GM19452 (cell line): ENCODE measurements around the gene BRD3OS.

Source experiments
- ATAC-seq: cut with Tn5 transposase; IDR thresholded peaks from one replicate; pipeline ENCODE4 v1.9.1; 2021; ENCODE audit not compliant: unreplicated experiment

BRD3OS gene

DNA sequence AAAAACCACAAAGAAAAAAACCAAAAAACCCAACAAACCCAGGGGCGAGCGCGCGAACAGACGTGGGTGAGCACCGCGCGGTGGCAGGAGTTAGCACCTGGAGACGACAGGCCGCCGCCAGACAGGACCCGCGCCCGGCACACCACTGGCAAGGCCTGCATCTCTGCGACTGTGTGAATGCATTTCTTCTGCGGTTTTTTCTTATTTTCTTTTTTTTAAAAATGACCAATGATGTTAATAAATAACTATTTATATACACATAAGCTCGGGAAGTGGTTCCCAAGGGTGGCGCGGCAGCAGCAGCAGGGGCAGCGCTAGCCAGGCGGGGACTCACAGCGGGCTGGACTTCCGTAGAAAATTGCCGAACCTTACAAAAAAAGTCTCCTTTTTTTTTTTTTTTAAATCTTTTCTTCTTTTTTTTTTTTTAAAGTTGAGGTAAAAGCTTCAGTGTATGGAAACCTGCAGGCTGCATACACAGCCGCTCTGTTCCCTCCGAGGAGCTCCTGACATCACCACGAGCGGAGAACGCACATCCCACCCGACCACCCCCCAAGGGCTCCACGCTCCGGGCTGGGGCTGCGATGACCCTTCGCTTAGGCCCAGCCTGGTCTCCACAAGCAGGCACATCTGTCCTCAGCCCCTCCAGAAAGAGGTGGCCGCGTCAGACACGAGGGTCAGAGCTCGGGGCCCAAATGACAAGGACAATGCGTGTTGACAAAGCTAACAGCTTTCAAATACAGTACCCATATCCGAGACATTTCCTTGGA lies 7.4 kb downstream of the BRD3OS start:
- ATAC-seq, result no peak

DNA sequence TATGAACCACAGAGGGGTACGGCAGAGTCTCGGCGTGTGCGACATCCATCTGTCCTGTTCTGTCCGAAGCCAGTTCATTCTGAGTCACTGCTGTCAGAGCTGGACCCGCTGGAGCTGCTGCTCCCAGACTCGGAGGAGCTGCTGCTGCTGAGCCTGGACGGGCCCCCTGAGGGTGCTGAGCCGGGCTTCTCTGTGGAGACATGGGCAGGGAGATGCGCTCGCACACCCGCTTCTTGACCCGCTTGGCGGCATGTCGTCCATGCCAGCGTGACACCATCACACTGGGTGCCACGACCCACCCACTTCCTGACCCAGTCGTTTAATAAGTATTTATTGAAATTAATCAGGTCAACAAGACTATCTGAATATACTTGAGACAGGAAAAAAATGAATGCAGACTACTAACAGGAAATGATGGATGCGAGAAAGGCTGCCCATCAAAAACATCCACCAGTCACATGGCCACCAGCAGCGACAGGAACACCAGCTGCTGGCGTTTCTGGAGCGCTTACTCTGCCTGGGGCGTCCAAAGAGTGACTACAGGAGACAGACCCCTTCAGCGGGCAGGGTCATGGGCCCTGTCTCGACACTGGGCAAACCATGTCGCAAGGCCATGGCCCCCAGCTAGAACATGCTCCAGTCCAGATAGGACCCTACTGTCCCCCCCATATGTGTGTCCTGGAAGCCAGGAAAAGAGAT lies 8.4 kb downstream of the BRD3OS start:
- ATAC-seq, result no peak

DNA sequence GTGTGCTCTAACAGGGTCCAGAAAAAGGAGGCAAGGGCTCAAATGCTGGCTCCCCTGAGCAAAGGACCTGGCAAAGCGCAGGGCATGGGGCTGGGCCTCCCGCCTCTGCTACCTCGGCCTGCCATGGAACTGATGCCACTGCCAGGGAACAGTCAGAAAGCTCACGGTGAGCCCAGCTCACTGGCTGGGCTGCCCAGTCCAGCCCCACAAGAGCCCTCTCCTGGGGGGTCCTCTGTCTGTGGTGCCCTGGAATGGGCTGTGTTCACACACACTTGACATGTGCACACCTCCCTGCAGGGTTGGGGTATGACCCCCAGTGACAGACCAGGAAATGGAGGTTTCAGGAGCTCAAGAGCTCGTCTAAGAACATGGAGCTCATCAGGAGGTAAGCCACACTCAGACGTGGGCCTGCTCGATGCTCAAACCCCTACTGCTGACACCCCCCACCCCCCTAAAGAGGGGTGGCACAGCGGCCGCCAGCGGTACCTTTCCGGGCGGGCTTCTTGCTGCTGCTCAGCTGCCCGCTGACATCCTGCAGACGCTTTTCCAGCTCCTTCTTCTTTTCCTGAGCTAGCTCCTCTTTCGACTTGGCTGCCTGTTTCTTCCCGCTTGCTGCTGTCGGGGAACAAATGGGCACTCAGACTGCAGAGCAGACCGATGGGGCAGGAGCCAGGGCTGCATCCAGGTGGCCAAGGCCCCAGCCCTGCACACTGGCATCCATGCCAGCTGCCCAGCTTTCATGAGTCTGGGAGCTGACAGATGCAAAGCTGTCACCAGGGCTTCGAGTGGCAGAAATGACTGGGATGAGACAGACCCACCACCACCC lies 9.1 kb downstream of the BRD3OS start:
- ATAC-seq, result no peak

DNA sequence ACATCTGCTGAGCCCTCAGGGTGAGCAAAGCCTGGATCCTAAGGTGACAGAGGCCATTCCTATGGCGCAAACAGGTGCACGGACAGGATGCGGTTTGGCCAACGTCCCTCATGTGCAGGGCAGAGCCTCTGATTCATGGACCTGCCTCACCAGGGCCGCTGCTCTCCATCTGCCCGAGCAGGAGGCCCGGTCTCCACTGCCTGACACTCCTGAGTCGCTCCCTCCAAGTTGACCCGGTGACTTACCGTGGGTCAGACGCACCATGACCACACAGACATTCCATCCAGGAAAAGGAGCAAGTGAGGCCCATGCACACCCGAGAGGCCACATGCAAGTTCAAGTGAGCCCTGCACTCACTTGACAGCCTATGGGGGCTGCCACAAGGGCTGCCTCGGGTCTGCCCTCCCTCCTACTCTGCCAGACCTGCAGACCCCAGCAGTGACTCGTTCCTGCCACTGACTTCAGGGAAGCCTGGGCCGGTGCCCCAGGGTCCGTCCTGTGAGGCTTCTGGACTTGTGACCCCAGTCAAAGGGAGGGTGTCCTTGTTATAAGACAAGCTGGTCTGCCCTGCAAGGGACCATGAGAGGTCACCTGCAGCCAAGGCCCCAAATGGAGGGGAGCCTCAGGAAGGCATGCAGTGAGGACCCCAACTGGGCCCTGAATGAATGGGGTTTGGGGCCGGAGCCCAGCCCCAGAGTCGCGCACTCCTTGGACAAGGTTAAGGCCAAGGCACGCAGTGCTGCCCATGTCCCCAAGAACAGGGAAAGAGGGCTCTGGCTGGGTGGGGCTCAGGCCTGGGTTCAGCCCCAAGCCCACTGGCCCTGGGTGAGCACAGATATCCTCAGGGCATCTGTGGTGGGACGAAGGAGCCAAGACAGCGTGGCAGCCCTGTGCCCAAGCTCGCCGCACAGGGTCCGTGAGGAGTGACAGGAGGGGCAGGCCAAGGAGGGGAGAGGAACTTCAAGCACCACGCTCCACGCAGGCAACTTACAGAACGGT lies 10.1 kb downstream of the BRD3OS start:
- no peak for ATAC-seq

DNA sequence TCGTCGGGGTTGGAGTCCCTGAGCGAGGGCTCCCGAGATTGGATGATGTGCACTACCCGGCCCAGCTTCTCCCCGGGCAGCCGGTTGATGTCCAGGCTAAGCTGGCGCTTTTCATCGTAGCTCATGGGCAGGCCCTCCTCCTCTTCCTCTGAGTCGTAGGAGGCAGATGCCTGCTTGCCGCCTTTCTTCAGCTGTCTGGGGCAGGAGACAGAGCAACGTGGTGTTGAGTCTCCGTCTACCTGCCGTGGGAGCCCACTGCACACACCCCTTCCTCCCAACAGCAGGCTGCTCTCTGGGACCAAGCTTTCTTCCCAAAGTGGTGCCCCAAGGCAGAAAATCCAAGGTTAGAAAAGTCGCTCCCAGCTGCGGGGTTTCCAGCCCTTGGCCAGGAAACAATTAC lies 10.8 kb downstream of the BRD3OS start:
- ATAC-seq, result no peak

DNA sequence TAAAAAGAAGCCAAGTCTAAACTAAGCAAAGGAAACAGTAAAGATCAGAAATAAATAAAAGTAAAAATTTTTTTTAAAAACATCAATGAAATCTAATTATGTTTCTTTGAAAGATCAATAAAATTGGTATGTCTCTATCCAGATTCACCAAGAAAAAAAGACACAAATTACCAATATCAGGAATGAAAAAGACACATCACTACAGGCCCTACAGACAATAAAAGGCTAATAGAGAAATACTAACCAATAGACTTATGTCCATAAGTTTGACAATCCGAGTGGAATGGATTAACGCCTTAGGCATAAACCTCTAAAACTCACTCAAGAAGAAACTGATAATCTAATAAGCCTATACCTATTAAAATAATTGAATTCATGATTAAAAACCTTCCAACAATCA lies 12.4 kb downstream of the BRD3OS start:
- ATAC-seq, result no peak

DNA sequence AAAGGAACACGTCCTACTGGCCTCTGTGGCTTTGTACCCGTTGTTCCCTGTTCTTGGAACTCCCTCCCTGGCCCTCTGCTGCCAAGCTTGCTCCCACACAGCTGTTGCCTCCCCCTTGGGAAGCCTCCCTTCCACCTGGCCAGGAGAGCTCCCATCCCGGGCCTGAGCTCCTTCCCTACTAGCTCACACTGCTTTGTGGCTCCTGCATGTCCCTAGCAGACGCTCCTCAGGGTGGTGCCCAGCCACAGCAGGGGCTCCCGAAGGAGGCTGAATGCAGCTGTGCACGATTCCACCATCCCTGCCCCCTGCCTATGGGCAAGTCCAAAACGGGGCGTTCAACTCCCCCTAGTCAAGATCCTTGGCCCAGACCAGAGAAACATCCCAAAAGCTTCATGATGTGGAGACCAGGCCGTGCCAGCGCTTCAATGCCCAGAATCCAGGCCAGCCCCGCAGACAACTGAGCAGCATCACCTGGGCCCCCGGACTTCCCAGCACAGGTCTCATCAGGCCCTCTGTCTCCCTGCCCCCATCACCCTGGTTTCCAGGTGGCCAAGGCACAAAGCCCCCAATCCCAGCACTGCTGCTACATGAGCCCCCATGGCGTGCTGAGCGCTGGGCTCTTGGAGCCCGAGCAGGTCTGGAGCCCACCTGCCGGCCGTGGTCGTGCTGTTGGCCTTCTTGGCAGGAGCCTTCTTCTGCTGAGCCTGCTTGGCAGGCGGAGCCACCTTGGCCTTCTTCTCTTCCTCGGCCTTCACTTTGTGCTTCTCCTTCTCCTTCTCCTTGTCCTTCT lies 14.3 kb downstream of the BRD3OS start:
- ATAC-seq, result no peak

DNA sequence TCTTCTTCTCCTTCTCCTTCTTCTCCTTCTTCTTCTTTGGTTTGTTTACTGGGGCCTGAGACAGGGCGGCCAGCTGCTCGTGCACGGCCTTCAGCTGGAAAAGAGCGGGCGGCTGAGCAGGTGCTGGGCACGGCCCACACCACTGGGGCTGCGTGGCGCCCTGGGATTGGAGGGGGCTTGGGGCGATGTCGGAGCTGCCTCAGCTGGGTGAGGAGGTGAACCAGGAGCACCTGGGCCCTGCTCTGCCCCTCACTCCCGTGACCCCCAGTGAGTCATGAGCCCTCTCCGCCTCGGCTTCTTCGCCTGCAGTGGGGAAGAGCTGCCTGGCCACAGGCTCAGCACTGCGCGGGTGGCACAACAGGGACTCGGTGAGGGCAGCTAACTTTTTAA lies 14.9 kb downstream of the BRD3OS start:
- ATAC-seq, result no peak

DNA sequence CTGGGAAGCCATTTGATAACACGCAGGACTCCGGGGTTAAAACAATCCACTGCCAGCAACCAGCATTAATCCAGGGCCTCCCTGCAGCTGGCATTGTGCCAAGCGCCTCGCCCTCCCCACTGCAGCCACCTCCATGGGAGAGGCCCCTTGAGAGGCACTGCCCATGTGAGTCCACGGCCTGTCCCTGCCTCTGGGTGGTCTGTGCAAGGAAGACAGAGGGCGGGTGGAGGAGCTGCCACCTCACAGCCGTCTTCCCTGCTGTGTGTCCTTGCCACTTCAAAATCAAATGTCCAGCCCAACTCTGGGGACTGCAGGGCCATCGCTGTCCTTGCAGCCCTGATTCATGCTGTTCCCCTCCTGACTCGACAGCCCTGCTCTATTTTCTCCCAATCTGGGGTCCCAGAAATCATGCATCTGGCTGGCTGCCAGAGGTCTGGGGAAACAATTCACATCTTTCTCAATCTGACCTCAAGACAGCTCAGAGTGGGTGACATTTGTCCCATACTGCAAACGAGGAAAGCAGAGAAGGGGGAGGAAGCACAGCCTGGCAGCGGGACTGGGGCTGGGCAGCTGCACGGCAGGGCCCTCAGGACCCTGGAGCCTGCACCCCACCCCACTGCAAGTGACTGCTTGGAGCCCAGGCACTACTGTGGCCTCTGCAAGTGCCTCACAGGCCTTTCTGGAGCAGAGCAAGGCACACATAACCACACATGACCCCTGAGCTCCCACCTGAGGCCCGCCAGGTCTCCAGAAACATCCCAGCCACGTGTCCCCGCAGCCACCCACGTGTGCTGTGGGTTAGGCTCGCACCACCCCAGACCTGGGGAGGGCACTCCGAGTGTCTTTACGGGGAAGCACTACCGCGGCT lies 15.7 kb downstream of the BRD3OS start:
- ATAC-seq, result no peak

DNA sequence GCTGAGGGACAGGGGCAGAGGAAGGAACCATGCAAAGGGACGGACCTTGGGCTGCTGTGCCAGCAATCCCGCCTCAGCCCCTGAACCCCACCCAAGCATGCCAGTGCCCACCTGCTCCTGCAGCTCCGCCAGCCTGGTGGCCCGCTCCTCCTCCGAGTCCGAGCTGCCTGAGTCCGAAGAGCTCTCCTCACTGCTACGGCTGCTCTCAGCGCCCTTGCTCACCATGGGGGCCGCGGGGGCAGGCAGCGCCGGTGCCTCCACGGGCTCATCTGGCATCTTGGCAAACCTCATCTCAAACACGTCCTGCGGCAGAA lies 16.3 kb downstream of the BRD3OS start:
- no peak for ATAC-seq

DNA sequence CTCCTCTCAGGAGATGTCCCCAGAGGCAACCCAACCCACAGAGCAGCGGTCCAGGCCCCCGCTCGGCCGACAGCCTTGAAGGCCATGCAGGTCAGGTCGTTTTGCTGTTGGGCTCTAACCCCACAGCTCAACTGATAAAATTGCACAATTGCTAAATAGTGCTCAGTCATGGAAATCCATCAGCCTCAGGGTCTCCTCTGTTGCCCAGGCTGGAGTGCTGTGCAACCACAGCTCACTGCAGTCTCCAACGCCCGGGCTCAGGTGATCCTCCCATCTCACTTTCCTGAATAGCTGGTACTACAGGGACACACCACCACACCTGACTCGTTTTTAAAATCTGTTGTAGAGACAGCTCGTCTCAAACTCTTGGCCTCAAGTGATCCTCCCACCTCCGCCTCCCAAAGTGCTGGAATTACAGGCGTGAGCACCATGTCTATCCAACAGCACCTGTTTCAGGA lies 18.3 kb downstream of the BRD3OS start:
- ATAC-seq, result no peak

DNA sequence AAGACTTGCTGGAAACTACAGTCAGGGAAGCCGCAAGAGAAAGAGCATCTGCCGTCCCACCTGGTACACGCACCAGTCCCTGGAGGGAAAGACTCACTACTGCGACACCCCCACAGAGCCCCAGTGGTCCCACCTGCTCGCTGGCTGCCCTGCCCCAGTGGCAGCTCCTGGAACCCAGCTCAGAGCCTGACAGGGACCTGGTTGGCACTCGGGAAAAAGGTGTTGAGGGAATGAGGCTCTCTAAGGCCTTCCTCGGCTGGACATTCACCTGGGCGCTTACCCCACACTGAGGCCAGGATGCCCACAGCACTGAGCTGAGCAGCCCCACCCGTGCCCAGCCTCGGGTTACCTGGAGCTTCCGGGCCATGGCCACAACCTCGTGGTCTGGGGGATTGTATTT lies 19.7 kb downstream of the BRD3OS start:
- ATAC-seq, result no peak

DNA sequence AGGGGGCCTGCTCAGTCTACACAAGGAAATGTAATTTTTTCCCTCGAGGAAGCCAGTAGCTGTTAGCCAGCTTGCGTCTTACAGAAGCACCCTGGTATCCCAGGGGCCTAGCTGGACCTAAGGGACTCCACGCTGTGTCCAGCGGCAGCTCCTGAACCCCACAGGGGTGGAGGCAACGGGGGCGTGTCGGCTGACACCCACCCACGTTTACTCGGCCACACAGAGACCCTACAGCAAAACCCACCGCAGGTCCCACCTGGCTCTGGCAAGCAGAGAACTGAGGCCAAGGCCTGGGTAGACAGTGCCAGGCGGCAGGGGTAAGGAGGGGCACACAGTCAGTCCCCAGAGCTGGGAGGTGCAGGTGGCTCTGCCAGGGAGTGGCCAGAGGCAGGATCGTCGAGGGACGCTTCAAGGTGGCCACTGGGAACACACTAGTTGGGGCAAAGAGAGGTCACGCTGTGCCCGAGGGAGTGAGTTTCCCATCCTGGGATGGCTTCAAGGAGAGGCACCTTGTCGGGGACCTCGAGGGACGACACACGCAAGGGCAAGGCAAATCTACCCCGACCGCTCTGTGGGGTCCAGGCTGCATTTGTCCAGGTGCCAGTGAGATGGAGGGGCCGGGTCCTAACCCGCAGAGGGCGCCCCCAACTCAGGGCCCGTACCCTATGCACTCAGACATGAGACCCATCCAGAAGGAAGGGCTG lies 20.7 kb downstream of the BRD3OS start:
- ATAC-seq, result no peak

DNA sequence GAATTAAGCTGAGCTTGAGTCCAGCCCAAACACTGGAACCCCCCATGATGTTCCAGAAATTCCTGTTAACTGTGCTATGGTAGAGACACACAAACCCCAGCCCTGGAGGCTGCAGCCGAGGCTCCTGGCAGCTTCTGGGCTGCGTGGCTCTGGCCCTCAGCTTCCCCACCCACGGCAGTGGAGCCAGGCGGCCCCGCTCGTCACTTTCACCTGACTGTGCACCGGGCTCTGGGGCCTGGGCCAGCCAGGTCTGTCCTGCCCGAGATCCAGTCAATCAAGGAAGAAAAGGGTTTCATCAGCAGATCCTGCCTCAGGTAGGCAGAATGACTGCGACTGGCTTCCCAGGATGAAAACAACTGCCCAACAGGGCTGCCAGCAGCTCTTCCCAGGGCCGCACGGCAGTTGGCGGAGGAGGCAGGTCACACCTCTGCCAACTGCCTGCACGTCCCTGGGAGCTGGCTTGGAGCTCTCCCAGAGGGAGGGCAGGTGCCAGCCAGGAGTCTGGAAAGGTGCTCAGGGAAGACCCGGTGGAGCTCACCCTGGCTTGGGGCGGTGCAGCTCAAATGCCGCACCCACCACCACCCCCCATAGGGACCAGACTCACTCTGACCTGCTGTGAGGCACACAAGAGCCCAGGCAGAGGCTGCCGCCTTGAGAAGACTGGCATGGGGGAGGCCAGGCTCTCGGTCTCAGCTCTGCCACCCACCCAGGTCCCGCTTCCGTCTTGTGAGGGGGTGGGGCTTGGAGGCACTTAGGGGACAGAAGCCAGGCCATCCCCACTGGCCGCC lies 21.8 kb downstream of the BRD3OS start:
- no peak for ATAC-seq

DNA sequence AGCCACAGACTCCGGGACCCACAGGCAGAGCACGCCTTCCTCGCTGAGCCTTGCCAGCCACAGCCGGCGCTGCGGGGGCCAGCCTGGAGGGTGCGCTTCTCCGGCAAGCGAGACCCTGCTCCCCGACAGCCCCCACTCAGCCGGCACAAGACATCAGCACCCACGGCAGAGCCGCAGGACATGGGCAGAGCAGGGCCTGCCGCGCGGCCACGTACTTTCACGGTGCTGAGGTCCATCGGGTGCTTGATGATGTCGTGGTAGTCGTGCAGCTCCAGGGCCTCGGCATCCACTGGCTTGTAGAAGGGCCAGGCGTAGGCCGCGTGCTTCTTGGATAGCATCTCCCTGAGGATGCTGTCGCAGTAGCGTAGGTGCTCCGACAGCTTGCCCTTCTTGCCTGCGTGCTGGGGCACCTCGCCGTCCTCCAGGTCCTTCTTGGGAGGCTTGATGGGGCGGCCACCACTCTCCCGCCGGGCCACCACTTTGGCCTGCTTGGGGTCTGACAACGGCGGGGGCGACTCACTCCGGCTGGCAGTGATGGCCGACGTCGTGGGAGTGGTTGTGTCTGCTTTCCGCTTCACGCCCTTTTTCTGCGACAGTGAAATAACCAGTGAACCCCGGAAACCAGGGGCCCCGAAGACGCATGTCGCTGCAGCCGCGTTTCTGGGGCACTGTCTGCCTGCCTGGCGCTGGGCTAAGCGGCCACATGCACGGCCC lies 22.7 kb downstream of the BRD3OS start:
- no peak for ATAC-seq

DNA sequence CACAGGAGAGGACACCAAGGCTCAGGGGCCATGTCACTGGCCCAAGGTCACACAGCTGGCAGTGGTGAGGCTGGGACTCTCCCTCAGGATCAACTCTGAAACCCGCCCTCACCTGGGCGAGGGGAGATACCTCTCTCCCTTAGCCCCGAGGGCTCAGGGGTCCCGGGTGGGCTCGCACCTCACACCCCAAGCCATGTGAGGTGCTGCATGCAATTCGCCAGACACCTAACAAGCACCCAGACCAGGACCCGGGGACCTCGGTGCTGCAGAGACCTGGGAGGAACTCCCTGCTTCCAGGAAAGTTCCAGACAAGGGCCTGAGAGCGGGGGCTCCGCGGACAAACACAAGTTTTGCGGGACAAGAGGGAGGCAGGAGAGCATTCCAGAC lies 23.3 kb downstream of the BRD3OS start:
- no peak for ATAC-seq

DNA sequence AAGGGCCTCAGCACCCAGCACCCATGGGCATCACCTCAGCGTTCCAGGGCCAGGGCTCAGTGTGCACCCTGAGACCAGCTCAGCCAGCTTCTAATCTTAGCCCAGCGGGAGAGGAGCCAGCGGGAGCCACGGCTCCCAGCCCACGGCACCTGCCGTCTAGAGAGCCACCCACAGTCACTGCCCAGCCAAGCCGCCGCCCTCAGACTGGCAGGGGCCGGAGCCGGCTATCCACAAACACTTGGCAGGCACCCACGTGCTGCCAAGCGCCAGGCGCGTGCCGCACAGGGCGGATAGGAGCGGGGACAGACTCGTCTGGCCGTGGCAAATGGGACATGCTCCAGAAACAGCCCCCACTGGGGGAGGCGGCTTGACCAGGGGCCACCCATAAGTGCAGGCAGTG lies 24.0 kb downstream of the BRD3OS start:
- ATAC-seq, result no peak
